Muscle of leg (tissue), 11 donors: ENCODE data around the gene DLG2. TPM values are rescaled to one million over a fixed set of nuclear protein-coding genes. Genes with fewer than 3 reads are reported as not detected.
A peak's percentile ranks its signal among the peaks of the same experiment; 100 is the strongest.
"Not testable (repeated sequence)": the region's sequence is repeated elsewhere in the genome, so short reads cannot be mapped to it uniquely, and the experiment has no call there.

Source experiments
- DNase-seq: peaks from one replicate; pipeline ENCODE4 v3.0.0; 2013
- H3K27ac ChIP-seq: one replicate; pipeline ENCODE4 v1.5.1; 2013; ENCODE audit warnings: mild to moderate bottlenecking, low read length, control low read depth
- H3K27me3 ChIP-seq: one replicate; pipeline ENCODE4 v1.6.1; 2013; ENCODE audit warnings: low read length; ENCODE audit not compliant: control insufficient read depth, insufficient read depth
- H3K36me3 ChIP-seq: one replicate; pipeline ENCODE4 v1.6.1; 2013; ENCODE audit warnings: low read length; ENCODE audit not compliant: control insufficient read depth, insufficient read depth
- H3K4me1 ChIP-seq: one replicate; pipeline ENCODE4 v1.6.1; 2013; ENCODE audit warnings: low read length; ENCODE audit not compliant: control insufficient read depth, insufficient read depth
- H3K4me3 ChIP-seq: one replicate; pipeline ENCODE4 v1.5.1; 2013; ENCODE audit warnings: low read length, control low read depth
- H3K9me3 ChIP-seq: replicated peaks from 2 replicates; pipeline ENCODE4 v1.6.1; 2013; ENCODE audit warnings: low read depth, low read length; ENCODE audit not compliant: control insufficient read depth
- WGBS: methylation state at CpG from one replicate; pipeline ENCODE4 v1.1.5; 2013; ENCODE audit warnings: missing lambda C conversion rate; ENCODE audit not compliant: insufficient coverage; 5-methylcytosine and 5-hydroxymethylcytosine counted together
- polyA plus RNA-seq, 8 donors: library from polyadenylated mRNA; unstranded; fragments of 120-200 nt; gene quantifications; one replicate each; pipeline versions ENCODE4 v1.2.1 to v1.2.3, GENCODE V29; 2013; ENCODE audit warnings: inconsistent platforms in 1 of 8, low replicate concordance in 1 of 8; ENCODE audit not compliant: insufficient read length in 8 of 8, insufficient read depth in 1 of 8
- total RNA-seq: library from RNA; stranded (reverse); fragments of 120-200 nt; gene quantifications from one replicate; pipeline ENCODE4 v1.2.4, GENCODE V29; 2013

The DLG2 gene
- total and polyA plus RNA-seq, 9 donors = 6.4 to 19.3 (median 11.0) TPM

DNA sequence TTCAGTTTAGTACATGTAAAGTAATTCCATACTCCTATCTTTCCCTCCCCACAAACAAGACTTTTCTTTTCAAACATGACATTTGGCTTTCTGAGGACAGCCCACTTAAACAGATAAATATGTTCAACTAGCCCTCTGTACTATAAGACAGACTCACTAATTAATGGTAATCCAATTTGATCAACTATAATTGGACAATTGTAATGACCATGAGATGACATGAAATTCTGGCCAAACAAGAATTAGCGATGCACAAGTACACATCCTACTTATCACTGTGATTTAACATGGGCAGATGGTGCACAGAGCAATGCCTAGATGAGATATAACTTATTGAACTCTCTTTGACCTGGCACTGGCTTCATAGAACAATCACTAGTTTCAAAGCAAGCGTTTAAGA lies 1307.3 kb downstream of the DLG2 start:
- Histone ChIP-seq H3K4me3 (no peak overlapping the region), H3K4me1 (peaks cover 2% of the 10 kb centered on the region), H3K36me3 (no peaks in the 10 kb centered on the region), H3K27me3 (no peaks in the 10 kb centered on the region), H3K9me3 (no peaks in the 10 kb centered on the region), H3K27ac (no peak overlapping the region)
- WGBS = no CpG with 5 or more reads among the region's 2 CpGs
- DNase-seq = no peak

DNA sequence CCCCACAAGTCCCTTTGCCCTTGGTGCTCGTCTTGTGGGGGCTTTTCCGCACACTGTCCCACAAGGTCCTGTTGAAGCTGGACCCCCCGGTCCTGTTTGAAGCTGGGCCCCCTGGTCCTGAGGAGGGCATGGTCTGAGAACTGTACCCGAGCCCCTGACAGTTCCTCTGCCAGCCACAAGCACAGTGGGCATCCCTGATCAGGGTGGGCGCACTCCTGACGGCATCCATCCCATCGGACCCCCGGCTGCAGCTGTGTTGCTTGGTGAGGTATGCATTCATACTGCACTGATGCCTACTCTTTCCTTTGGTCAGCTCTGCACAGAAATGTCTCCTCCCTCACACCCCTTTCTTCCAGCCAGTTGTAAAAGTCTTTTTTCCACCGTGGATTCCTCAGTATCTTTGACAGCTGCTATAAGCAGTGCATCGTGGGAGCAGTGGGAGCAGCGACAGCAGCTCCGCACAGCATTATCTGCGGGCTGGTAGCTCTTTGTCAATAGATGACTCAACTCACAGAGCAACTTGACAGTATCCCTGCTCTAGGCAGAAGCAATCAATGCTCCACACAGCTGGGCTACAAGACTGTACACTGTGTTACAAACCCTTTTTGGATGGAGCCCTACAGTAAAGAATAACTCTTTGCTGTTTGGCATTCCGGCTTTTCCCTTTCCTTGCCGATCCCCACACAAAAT lies 1310.1 kb downstream of the DLG2 start:
- 62% methylated on average over 11 of the region's 15 CpGs for WGBS
- no peaks in the 10 kb centered on the region for H3K9me3 ChIP-seq
- H3K4me1 ChIP-seq = peaks cover 2% of the 10 kb centered on the region
- H3K27ac ChIP-seq = no peak overlapping the region
- no peaks in the 10 kb centered on the region for H3K36me3 ChIP-seq
- no peak overlapping the region for H3K4me3 ChIP-seq
- peak; percentile 35 for DNase-seq
- H3K27me3 ChIP-seq = no peaks in the 10 kb centered on the region

DNA sequence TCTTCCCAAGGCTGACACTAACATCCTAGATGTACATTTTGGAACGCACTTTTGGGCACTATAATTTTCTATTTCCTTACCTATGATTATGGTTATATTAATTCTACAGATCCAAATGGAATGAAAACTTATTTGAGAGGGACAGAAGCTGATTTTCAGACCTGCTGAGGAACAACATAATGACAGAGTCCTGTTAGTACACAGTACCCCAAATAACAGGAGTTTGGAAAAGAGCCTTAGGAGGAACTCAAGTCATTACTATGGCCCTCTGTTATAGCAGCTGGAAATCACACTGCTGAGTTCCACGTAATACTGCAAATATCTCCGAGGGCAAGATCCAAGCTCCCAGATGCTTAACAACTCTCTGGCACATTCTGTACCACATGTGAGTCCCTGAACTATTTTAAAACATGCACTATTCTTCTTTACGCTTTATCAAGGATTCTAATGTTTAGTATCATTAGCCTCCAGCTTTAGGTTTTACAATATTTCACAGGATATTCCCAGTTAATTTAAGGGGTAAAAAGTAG lies 1313.2 kb downstream of the DLG2 start:
- Histone ChIP-seq H3K27ac (no peak overlapping the region), H3K4me1 (peaks cover 2% of the 10 kb centered on the region), H3K4me3 (no peak overlapping the region), H3K27me3 (no peaks in the 10 kb centered on the region), H3K9me3 (no peaks in the 10 kb centered on the region), H3K36me3 (no peaks in the 10 kb centered on the region)
- WGBS = 29% methylated on average over 2 of the region's 4 CpGs
- peak; percentile 49 for DNase-seq

DNA sequence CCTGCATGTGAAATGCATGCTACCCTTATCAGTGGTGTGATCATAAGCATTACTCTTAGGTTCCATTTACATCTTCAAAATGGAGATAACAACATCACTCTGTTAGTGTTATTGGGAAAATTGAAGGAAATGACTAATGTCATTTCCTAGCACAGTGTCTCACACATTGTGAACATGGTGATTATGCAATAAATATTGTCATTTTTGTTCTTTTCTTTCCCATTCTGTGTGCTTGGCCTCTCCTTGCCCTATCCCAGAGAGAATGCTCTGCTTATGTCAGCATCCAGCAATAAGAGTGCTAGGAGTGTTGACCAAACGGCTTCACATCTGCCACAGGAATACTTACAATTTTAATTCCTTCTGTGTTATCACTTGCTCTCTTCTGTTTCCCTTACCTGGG lies 1316.9 kb downstream of the DLG2 start:
- Histone ChIP-seq H3K4me3 (no peak overlapping the region), H3K27me3 (no peaks in the 10 kb centered on the region), H3K9me3 (no peaks in the 10 kb centered on the region), H3K4me1 (no peaks in the 10 kb centered on the region), H3K36me3 (no peaks in the 10 kb centered on the region), H3K27ac (no peak overlapping the region)
- no peak for DNase-seq
- 17% methylated on average over 1 of the region's 1 CpG for WGBS

DNA sequence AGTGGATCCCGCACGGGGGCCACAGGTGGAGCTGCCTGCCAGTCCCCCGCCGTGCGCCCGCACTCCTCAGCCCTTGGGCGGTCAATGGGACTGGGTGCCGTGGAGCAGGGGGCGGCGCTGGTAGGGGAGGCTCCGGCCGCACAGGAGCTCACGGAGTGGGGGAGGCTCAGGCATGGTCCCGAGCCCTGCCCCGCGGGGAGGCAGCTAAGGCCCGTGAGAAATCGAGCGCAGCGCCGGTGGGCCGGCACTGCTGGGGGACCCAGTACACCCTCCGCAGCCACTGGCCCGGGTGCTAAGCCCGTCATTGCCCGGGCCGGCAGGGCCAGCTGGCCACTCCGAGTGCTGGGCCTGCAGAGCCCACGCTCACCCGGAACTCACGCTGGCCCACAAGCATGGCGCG lies 1318.7 kb downstream of the DLG2 start:
- not testable (repeated sequence) for H3K9me3 ChIP-seq, H3K27me3 ChIP-seq, H3K36me3 ChIP-seq, H3K27ac ChIP-seq, DNase-seq, H3K4me1 ChIP-seq, H3K4me3 ChIP-seq
- 98% methylated on average over 27 of the region's 33 CpGs for WGBS

DNA sequence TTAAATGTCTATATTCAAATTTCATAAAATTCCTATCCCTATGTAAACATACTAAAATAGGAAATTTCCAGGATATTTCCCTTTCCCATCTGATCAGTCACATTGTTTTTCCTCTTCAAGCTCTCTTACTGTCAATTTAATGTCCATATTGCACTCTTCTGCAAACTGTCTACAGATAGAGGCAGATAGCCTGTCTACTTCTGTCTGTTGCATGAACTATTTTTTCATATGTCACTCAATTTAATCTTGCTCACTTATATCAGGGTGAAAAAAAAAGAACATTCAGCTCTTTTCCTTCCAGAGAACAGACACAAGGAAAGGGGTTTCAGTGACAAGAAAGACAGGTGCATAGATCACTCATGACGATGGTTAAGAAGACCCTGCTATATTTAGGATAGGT lies 1327.1 kb downstream of the DLG2 start:
- DNase-seq = no peak

DNA sequence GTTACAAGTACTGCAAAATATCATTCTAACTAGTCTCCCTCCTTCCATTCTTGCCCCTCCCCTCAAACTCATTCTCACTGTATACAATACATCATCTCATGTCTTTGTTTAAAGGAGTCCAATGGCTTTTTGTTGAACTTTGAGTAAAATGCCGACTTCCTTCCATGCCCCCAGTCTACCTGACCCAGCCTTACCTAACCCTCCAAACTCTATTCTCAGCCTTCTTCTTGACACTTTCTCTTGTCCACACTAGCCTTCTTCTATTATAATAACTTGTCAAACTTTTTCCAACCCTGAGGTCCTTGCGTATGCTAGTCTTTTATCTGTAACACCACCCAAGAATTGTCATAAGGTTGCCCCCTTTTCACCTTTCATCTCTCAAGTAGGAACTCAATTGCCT lies 1329.6 kb downstream of the DLG2 start:
- WGBS = 92% methylated on average over 2 of the region's 2 CpGs
- Histone ChIP-seq H3K4me3 (no peak overlapping the region), H3K27ac (no peak overlapping the region)

More for the DNA sequence above, 1327.1 kb downstream of the DLG2 start:
- H3K4me1 ChIP-seq = no peaks in the 10 kb centered on the region
- H3K36me3 ChIP-seq = no peaks in the 10 kb centered on the region
- H3K4me3 ChIP-seq = no peak overlapping the region
- H3K9me3 ChIP-seq = no peaks in the 10 kb centered on the region
- H3K27me3 ChIP-seq = no peaks in the 10 kb centered on the region
- H3K27ac ChIP-seq = no peak overlapping the region
- WGBS = no CpG with 5 or more reads among the region's 1 CpG

DNA sequence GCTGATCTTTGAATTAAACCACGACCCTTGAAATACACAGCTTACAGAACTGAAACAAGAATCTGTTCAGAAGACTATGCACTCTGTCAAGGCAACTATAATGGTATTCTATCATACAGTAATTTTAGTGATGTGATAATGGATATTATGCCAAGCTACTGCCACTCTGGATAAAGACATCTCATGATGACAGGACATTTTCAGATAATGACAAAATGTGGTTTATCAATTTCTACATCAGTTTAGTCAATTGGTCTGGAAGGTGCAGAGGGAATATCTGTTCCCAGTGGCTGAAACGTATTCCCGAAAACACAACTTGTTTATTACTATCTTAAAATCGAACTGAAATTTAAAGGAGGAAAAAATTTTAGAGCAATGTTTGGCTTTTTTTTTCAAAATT lies 1331.3 kb downstream of the DLG2 start:
- WGBS = no CpG with 5 or more reads among the region's 4 CpGs
- no peak overlapping the region for H3K27ac ChIP-seq
- H3K36me3 ChIP-seq = no peaks in the 10 kb centered on the region
- no peaks in the 10 kb centered on the region for H3K4me1 ChIP-seq
- no peaks in the 10 kb centered on the region for H3K9me3 ChIP-seq
- H3K4me3 ChIP-seq = no peak overlapping the region
- DNase-seq = no peak
- no peaks in the 10 kb centered on the region for H3K27me3 ChIP-seq

More for the DNA sequence above, 1329.6 kb downstream of the DLG2 start:
- no peak for DNase-seq
- no peaks in the 10 kb centered on the region for H3K27me3 ChIP-seq
- H3K4me1 ChIP-seq = no peaks in the 10 kb centered on the region
- H3K36me3 ChIP-seq = no peaks in the 10 kb centered on the region
- H3K9me3 ChIP-seq = no peaks in the 10 kb centered on the region

DNA sequence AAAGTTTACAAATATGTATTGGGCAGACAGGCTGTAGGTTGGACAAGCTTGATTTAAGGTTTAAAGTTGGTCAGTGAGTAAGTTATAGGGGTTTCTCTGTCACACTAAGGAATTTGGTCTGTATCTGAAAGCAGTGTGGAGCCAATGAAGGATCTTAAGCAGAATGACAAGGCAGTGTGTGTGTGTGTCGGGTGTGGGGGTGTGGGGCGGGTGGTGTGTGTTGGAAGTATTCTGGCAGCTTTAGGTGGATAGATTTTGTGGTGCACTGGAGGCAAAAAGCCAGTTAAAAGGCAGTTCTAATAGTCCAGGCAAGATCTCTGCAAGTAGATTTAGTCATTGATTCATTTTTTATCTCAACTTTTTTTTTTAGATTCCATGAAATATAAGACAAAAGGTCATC lies 1334.2 kb downstream of the DLG2 start:
- H3K36me3 ChIP-seq = no peaks in the 10 kb centered on the region
- H3K27me3 ChIP-seq = no peaks in the 10 kb centered on the region
- no peak overlapping the region for H3K27ac ChIP-seq
- no peak overlapping the region for H3K4me3 ChIP-seq
- no peaks in the 10 kb centered on the region for H3K9me3 ChIP-seq
- no peak for DNase-seq
- H3K4me1 ChIP-seq = no peaks in the 10 kb centered on the region
- WGBS = 73% methylated on average over 2 of the region's 2 CpGs

DNA sequence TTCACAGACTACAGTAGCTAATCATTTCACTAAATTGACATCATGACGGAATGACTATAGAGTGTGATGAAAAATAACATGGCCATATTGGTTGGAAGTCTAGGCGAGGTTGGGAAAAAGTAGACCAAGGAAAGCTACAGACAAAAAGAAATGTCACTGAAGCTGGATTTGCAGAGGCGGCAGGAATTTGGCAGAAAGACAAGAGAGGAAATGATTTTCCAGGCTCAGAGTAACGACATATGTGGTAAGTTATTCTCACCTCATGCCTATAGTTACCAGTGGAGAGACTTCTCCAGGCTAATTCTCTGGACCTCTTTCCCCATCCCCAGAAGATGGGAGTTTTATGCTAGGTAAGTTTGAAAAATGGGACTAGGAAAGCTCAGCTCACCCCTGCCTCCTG lies 1335.1 kb downstream of the DLG2 start:
- no peaks in the 10 kb centered on the region for H3K9me3 ChIP-seq
- H3K27me3 ChIP-seq = no peaks in the 10 kb centered on the region
- H3K36me3 ChIP-seq = no peaks in the 10 kb centered on the region
- WGBS = no CpG with 5 or more reads among the region's 4 CpGs
- no peak overlapping the region for H3K4me3 ChIP-seq
- no peak overlapping the region for H3K27ac ChIP-seq
- DNase-seq = peak; percentile 9
- no peaks in the 10 kb centered on the region for H3K4me1 ChIP-seq

DNA sequence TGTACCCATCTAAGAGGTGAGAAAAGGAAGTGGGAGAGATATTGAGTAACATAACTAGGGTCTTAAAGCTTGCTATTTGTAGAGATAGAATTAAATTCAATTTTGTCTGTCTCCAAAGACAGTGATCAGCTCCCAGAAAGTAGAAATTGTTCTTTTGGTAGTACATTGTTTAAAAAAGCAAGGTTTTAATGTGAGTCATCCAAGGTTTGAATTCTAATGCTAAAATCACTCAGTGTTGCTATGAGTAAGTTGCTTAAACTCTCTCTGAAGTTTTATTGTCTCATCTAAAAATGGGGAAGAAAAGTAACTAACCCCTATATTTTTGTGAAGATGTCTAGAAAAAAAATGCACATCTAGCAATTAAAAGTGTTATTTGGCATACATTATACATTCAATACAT lies 1336.5 kb downstream of the DLG2 start:
- Histone ChIP-seq H3K27ac (no peak overlapping the region), H3K4me3 (no peak overlapping the region), H3K9me3 (no peaks in the 10 kb centered on the region), H3K27me3 (no peaks in the 10 kb centered on the region), H3K36me3 (no peaks in the 10 kb centered on the region), H3K4me1 (no peaks in the 10 kb centered on the region)
- DNase-seq = no peak
